ENCODE data around the gene B4GALT1.

B4GALT1 gene

GRCh38 chr9:33129886-33130881 is 37.0 kb downstream of the B4GALT1 start:
- Histone ChIP-seq H3K4me1 (peaks cover 15% of the 10 kb centered on the region), H3K27ac (no peak overlapping the region), H3K9ac (no peak overlapping the region)

DNA sequence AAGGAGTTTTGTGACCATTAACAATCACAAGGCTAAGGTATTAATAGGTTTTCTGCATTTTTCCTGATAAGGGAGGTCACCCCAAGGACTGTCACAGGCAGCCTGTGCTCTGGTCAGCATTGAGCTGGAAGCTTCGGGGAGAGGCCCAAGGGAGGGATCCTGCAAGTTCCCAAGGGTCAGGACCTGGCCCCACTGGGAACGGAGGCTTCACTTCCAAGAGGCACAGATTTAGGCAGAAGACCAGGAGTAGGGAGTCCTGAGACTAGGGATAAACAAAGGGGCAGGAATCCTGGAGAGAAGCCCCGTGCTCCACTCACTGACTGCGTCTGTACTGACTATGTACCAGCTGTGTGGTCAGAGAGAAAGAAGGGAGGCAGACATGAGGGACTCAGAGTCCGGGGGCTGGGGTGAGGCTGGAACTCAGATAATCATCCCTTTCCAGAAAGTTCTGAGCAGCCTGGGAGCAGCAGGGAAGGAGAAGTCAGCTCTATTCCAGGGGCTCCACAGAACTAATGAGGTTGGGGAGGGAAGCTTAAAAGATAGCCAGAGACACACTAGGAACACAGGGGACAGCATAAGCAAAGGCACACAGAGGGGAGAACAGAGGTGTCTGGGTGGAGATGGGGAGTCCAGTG is 37.8 kb downstream of the B4GALT1 start:
- no peak overlapping the region for H3K9ac ChIP-seq
- TF ChIP-seq CTCF (IDR thresholded peaks at IDR 0.05): no peak
- no peak overlapping the region for H3K4me3 ChIP-seq (ENCODE audit: low read depth, low read length)
- H3K4me1 ChIP-seq: peaks cover 20% of the 10 kb centered on the region
- H3K79me2 ChIP-seq: peaks cover 25% of the 10 kb centered on the region
- H3K9me3 ChIP-seq (ENCODE audit: control insufficient read depth, low read length): no peaks in the 10 kb centered on the region
- no peak overlapping the region for H3K27ac ChIP-seq
- no peak overlapping the region for H3K4me2 ChIP-seq (ENCODE audit: low read length)
- H3K27me3 ChIP-seq (ENCODE audit: control insufficient read depth, insufficient read depth, low read length): no peaks in the 10 kb centered on the region
- H2AFZ ChIP-seq: no peak overlapping the region
- no peaks in the 10 kb centered on the region for H3K36me3 ChIP-seq (ENCODE audit: control insufficient read depth, insufficient read depth, low read length)

More at GRCh38 chr9:33129886-33130881, 37.0 kb downstream of the B4GALT1 start:
- H3K79me2 ChIP-seq: peaks cover 25% of the 10 kb centered on the region
- H3K27me3 ChIP-seq (ENCODE audit: control insufficient read depth, insufficient read depth, low read length): no peaks in the 10 kb centered on the region
- no peak overlapping the region for H2AFZ ChIP-seq
- H3K4me2 ChIP-seq (ENCODE audit: low read length): no peak overlapping the region
- H3K36me3 ChIP-seq (ENCODE audit: control insufficient read depth, insufficient read depth, low read length): no peaks in the 10 kb centered on the region
- TF ChIP-seq CTCF (IDR thresholded peaks at IDR 0.05): no peak
- no peak overlapping the region for H3K4me3 ChIP-seq (ENCODE audit: low read depth, low read length)
- no peaks in the 10 kb centered on the region for H3K9me3 ChIP-seq (ENCODE audit: control insufficient read depth, low read length)

- no peak for TF ChIP-seq CTCF (IDR thresholded peaks at IDR 0.05)
- Histone ChIP-seq H3K27me3 (ENCODE audit: control insufficient read depth, insufficient read depth, low read length) (no peaks in the 10 kb centered on the region), H3K36me3 (ENCODE audit: control insufficient read depth, insufficient read depth, low read length) (no peaks in the 10 kb centered on the region), H3K4me1 (peaks cover 21% of the 10 kb centered on the region), H3K4me2 (ENCODE audit: low read length) (no peak overlapping the region), H3K9me3 (ENCODE audit: control insufficient read depth, low read length) (no peaks in the 10 kb centered on the region), H3K4me3 (ENCODE audit: low read depth, low read length) (no peak overlapping the region), H3K27ac (no peak overlapping the region), H3K79me2 (peaks cover 24% of the 10 kb centered on the region), H3K9ac (no peak overlapping the region), H2AFZ (no peak overlapping the region)
These were observed 38.6 kb downstream of the B4GALT1 start for GRCh38 chr9:33128570-33128969.

DNA sequence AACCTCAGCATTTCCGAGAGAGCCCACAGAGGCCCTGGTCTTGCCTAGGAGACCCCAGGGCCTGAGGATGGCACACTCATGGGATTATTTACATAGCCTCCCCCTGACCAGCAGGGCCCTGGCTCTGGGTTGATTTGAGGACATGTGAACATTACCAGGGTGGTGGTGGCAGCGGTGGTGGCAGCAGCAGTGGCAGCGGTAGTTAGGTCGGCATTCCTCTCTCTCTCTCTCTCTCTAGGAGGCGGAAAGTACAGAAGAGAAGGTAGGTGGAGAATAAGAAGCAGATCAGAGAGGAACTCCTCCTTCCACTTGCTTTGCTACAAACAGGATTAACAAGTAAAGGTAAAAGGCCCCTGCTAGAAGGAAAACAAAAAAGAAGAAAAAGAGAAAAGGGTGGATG is 39.3 kb downstream of the B4GALT1 start:
- no peak overlapping the region for H3K4me3 ChIP-seq (ENCODE audit: low read depth, low read length)
- no peak overlapping the region for H3K4me2 ChIP-seq (ENCODE audit: low read length)
- H3K4me1 ChIP-seq: peaks cover 21% of the 10 kb centered on the region
- no peak overlapping the region for H2AFZ ChIP-seq
- no peak for TF ChIP-seq CTCF (IDR thresholded peaks at IDR 0.05)
- H3K27me3 ChIP-seq (ENCODE audit: control insufficient read depth, insufficient read depth, low read length): no peaks in the 10 kb centered on the region
- H3K27ac ChIP-seq: no peak overlapping the region
- H3K9me3 ChIP-seq (ENCODE audit: control insufficient read depth, low read length): no peaks in the 10 kb centered on the region
- peaks cover 26% of the 10 kb centered on the region for H3K79me2 ChIP-seq
- H3K36me3 ChIP-seq (ENCODE audit: control insufficient read depth, insufficient read depth, low read length): no peaks in the 10 kb centered on the region
- H3K9ac ChIP-seq: no peak overlapping the region

Measured in parathyroid adenoma (tissue), 2 donors.